AG20443 (cell line): ENCODE measurements around the gene CPB1.
A peak's percentile ranks its signal among the peaks of the same experiment; 100 is the strongest.
"Not testable (repeated sequence)": the region's sequence is repeated elsewhere in the genome, so short reads cannot be mapped to it uniquely, and the experiment has no call there.

Experiments
- DNase-seq: peaks from one replicate; pipeline ENCODE4 v3.0.0; 2012; ENCODE audit warnings: low spot score, mixed read lengths

CPB1 gene

DNA sequence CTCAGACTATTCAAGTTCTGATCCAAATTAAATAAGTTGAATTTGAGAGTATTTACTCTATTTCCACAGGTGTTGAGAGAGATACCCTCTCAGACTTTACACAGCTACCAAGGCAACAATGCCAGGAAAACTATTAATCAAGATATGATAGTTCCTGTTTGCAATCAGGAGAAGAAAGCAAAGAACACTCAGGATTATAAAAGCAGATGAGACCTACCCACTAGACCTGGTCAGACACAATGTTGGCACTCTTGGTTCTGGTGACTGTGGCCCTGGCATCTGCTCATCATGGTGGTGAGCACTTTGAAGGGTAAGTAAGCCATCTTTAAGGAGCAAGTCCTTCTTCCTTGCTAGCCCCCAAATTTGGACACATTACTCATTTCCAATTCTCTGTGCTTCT is at the start of gene CPB1:
Gene CPB1, plus strand, starts transcription at position 227 of the 400 bp plus-strand sequence. Its CDS starts 13 bp downstream, at position 240.
- DNase-seq: no peak

DNA sequence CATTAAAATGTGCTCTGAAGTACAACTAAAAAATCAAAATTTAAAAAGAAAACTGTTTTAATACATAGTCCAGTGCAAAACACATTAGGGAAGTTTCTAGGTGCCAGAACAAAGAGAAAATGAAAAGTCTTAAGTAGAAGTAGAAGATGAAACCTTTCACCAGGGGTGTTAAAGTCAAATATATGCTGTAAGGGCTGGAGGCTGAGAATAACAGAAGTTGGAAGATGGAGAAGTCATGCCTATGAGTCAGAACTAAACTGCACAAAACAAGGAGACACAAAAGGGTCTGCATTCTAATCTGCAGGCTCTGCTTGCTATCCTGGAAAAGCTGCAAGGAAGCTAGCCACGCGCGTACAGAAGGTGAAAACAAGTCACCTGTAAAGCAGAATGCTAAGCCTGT is 48.7 kb upstream of the CPB1 start:
- DNase-seq: no peak

DNA sequence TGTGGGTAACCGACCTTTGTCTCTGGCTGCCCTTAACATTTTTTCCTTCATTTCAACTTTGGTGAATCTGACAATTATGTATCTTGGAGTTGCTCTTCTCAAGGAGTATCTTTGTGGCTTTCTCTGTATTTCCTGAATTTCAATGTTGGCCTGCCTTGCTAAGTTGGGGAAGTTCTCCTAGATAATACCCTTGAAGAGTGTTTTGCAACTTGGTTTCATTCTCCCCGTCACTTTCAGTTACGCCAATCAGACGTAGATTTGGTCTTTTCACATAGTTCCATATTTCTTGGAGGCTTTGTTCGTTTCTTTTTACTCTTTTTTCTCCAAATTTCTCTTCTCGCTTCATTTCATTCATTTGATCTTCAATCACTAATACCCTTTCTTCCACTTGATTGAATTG is 42.6 kb upstream of the CPB1 start:
- DNase-seq: not testable (repeated sequence)

DNA sequence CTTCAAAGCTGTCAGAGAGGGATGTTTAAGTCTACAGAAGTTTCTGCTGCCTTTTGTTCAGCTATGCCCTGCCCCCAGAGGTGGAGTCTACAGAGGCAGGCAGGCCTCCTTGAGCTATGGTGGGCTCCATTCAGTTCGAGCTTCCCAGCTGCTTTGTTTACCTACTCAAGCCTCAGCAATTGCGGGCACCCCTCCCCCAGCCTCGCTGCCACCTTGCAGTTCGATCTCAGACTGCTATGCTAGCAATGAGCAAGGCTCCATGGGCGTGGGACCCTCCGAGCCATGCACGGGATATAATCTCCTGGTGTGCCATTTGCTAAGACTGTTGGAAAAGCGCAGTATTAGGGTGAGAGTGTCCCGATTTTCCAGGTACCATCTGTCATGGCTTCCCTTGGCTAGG is 41.5 kb upstream of the CPB1 start:
- DNase-seq: not testable (repeated sequence)

DNA sequence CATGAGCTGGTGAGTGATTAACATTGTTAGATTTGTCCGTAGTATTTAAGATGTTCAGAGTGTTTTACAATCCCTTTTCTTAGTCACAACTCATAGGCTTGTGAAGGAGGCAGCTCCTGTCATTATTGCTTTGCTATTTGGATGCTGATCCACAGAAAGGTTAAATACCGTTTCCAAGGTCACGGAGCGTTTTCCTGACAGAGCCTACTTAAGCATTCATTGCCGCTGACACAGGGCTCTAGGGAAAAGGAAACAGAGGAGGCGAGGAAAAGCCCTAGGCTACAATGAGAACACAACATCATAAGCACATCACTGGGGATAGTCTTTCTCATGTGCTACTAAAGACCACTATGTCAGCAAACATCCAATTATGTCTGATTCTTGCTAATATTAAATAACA is 38.5 kb upstream of the CPB1 start:
- DNase-seq: no peak

DNA sequence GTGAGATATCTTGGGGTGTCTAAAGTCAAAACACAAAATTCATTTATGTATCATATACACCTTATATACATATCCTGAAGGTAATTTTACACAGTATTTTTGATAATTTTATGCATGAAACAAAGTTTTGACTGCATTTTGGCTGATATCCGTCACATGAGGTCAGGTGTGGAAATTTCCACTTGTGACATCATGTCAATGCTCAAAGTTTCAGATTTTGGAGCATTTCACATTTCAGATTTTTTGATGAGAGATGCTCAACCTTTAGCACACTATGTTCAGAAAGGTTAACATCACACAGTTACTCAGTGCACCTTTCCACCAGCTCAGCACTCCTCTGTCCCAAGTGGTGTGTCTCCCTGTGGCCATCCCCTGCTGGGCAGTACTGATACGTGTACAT is 37.7 kb upstream of the CPB1 start:
- no peak for DNase-seq

DNA sequence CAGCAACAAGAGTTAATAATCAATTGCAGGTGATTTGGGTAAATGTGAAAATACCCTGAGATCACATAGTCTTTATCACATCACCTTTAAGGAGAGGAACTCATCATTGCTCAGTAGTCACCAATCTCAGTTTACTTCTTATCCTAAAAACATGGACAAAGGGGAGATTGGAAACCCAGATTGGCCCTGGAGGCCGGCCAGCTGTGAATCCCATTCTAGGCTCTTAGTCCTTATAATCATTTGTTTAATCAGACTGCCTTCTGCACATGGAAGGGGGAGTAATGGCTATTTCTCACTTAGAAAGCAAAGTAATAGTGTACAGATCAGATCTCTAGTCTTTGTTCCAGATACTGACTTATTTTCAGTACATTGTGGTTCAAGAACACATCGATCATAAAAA is 37.2 kb upstream of the CPB1 start:
- DNase-seq: no peak

DNA sequence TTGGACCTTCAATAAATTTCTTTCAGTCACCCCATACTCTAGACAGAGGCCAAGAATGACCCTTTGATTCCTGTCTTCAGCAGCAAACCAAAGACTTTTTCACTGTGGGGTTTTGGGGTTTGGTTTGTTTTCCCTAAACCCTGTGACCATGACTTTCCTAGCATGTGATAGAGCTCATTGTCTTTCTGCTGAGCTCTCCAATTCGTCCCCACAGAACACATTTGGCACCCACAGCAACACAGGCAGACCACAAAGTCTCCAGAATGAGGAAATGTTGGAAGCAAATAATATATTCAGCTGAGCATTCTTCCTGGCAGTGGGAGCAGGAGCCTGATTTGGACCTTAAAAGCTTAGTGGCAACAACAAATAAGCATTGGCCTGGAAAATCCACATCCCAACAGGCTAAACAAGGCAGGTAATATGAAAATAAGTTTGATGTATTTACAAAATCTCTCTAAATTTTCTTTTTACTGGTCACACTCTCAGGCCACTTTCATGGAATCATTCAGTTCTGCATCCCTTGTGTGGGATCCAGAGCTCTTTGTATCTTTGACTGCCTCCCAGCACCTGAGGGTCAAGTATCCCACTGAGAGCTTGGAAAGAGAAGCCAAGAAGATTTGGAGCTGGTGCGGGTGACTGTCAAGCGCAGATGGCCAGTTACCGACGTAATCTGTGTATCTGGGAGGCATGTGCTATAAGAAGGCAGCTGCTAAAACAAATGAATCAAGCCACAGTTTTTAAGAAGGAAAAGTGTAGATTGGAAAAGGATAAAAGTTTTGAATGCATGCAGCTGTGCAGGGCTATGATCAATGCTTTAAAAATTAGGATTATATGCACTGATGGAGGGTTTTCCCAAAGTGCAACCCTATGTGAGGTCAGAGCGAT is 36.5 kb upstream of the CPB1 start:
- DNase-seq: peak; percentile 26

DNA sequence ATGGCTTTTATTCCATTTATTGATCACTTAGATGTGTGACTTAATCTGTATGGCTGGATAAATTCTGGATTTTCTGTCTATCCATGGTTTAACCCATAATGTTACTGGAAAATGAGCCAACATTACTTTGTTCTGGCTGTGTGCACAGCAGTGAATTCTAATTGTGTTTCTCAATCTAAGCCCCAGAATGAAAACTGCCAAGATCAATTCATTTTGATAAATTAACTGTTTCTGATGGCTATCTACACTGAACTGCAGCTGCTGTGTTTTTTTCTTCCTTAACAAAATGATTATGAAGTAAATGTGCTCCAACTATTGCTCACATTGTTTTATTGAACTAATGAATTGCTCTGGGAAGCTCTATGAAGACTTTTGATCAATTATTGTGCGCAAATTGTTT is 35.7 kb upstream of the CPB1 start:
- DNase-seq: no peak

DNA sequence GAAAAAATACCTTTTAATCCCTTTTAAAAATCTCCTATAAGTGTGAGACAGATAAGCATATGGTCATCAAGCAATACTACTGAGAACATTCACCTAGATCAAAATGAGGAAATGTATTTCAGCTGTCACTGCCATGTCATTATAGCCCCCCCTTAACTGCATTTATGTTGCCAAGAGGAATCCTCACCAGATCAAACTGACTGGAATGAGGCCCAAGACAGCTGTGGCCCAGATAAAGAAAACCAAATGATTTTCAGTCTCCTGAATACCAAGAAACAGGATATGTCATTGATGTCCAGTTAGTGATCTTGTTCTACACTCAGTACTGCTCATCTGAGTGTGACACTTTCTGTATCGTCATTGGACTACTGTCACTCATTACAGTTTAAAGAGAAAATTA is 35.1 kb upstream of the CPB1 start:
- no peak for DNase-seq

DNA sequence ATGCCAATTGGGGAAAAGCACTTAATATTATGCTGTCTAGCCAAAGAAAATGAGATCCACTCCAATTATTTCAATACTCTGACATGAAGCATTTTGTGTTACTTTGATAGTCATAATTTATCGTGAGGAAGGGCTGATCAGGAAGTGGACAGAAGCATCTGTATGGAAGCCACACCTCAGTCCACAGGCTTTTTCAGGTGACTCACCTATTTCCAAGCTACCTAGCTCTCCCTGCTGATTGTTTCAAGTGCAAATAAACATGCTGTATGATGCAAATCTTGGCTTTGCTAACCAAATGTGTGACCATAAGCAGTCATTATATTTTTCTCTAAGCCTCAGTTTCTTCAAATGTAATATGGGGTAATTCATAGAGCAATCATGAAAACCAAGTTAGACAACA is 30.8 kb upstream of the CPB1 start:
- no peak for DNase-seq

DNA sequence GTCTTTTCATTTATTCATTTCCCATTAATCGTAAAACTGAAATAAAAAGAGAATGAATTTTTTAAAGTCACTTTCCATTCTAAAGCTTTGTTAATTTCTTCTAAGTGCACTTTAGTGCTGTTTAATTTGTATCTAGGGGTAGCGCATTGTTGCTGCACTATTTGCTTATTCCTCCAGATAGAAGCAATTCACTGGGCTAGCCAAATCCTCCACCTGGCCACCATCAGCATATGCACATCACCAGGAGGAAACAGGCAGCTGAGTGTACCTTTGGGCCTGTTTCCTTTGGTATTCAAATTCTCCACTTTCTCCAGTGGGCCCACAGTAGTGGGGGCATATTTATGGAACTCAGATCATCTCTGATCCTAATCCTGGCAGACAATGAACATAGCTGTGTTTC is 29.8 kb upstream of the CPB1 start:
- no peak for DNase-seq

DNA sequence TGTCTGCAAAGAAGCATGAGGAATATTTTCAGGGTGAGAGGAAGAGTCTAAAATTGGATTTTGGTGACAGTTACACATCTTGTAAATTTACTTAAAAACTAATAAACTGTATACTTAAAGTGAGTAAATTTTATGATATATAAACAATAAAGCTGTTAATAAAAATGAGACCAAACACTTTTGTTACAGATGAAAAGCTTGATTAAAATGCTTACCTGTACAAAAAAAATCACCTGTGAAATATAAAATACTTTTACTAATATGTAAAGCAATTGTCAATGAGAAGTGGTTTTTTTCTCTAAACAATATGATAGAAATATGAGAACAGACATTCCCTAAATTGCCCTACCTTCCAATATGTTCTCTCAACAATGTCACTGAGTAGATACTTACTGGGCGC is 27.2 kb upstream of the CPB1 start:
- no peak for DNase-seq

DNA sequence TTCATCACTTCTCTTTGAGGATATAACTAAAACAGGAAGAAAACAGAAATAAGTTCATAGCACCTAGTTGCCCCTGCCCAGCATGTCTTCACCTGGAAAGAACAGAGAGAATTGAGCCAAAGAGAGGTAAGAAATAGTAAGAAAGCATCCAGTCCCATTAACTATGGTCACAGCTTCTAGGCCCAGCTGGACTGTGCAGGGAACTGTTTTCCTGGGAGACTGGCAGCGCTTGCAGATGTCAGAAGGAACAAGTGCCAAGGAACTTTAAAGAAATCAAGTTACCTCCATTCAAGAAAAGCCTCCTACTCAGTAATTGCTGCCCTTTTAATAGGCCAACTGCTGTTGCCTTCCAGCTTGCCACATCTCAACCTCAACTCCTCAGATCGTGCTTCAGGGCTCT is 17.8 kb upstream of the CPB1 start:
- DNase-seq: no peak

DNA sequence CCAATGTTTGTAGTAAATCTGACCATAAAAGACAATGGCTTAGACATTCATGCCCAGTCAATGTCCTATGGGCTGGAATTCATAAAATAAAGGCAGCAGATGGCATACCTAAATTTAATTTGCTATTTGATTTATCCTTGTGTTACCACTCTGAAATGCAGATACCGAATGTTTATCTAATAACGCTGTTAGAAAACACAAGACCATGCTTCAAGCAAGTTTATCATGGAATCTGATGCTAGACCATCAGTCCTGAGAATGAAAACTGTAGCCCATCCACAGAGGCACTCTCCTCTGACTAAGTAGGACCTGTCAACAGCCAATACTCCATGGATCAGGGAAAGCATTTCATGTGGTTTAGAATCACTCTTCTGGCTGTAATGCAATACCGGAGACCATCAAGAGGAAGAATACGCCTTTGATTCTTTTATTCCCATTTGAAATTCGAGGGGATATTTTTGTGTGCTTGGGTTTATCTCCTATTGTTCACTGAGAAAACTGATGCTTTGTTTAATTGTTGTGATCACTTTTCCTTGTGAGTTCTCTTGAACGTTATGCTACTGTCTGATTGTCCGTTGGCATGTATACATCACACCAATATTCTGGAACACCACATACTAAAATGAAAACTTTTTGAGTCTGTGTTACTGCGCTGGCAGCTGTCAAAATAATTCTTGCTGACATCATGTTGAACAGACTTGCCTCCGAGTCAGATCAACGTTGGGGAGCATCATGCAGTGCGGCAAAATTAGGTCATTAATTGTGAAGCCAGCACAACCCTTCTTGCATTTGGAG is 12.1 kb upstream of the CPB1 start:
- no peak for DNase-seq

DNA sequence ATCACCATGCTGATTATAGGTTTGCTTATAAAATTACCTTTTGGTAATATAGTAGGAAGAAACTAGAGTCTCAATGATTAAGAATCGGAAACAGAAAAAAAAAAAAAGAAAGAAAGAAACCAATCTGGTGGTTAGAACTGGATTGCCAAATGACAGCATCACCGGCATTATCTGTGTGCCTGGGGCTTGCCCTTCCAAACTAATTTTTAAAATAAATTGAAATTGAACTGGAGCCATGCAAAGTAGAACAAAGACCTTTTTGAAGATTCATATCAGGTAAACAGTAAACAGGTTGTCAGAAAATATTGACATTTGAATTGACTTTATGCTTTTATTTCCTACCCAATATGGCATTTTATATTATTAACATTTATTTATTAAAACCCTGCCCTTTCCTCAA is 11.2 kb upstream of the CPB1 start:
- DNase-seq: no peak

DNA sequence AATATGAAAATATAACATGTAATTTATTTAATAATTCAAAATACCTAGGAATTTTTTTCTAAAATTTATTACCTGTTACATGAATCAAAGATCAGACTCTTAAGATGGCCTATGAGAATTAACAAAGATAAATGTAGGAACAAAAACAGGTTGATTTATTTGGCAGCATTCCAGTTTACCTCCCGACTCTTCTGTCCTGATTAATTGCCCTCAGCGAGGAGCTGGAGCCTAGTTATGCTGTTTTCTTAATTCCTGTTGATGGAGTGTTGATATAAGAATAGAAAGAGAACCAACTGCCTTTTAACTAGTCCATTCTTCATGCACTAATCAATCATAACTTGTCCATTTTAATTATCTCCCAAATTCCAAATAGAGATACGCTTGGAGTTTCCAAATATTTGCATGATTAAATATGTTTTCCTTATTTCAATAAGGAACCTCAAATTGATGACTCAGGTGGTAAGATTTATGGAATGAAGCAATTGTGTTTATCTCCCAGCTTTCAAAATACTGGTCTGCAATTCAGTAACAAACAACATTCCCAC is 10.6 kb upstream of the CPB1 start:
- no peak for DNase-seq

DNA sequence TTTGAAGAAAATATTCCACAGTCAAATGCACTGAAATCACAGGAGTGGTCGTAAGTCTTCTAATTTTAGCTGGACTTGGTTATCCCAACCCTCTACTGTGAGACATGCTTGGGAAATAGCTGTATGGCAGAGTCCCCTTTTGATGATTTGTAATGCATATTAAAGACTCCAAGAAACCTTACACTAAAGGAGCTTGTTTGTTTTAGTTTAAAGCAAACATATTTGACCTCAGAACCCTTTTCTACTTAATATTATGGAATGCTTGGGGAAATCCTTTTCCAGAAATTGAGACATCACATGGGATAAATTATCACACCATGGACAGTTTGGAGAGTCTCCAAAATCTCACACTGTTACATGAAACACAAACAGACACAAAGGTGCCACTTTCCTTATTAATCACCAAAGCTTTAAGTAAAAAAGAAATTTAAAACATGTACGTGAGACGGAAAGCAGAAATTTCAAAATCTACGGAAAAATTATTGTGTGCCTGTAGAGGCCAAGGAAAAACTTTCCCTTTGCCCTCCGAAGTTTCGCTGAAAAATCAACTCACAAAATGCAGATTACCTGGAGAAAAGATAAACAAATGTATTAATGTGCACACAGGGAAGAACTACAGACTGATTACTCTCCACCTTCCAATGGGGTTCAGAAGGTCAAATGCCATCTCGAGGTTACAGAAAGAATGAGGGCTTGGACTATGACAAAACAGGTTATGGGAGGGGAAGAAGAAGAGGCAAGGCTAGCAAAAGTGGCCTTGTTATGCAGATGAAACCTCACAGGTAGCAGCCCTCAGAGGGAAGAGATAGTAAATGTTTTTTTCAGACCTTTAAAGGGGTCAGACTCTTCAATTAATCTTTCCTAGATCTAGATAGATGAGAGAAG is 7.0 kb upstream of the CPB1 start:
- no peak for DNase-seq

DNA sequence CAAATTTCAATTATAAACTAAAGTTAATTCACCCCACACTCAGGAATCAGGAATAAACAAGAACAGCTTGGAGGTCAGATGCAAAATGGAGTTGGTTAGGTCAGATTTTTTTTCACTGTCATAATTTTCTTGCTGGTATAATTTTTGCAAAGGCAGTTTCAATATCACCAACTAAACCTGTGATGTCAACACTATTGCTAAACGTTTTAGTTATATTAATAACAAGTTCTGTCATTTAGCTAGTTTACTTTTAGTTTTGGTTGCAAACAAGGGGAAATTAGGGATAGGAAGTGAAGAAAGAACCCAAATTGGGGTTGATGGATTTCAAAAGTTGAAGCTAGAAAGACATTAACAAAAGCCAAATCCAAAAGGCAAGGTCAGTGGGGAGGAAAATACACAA is 4.6 kb upstream of the CPB1 start:
- DNase-seq: no peak

DNA sequence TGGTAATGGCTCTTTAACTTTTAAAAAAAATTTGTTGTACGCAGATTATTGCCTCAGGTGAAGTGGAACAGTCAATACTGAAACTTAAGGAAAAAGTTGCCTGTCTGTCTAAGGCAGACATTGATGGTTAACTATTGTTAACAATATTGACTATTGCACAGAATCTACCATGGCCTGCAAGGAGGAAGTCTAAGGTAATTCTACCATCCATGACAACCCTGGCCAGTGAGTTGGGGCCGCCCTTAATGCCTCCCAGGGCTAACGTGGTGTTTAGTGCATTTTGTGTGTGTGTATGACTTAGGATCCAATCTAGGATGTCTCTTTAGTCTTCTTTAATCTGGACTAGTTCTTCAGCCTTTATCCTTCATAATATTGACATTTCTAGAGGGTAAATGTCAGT is 2.1 kb upstream of the CPB1 start:
- no peak for DNase-seq

DNA sequence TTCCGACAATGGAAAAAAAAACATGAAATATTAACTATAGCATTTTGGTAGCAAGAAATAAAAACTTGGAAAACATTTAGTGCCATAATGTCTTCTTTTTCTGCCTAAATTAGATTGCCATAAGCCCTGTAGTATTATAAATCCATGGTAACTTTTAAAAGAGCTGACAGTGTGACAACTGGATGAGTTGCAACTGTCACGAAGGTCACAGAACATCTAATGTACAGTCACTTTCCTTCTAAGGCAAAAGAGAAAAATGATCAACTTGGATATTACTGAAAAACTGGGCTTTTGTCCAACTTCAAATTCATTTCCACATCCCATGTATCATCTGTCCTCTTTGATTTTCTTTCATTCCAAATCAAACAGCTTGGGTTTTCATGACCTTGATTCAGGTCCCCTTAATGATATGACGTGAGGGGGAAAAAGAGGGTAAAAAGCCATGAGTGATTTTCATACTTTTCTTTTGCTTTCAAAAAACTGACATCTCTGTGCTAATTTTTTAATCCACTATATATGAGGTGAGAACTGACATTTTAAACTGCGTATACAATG is 602 bp downstream of the CPB1 start:
- no peak for DNase-seq

DNA sequence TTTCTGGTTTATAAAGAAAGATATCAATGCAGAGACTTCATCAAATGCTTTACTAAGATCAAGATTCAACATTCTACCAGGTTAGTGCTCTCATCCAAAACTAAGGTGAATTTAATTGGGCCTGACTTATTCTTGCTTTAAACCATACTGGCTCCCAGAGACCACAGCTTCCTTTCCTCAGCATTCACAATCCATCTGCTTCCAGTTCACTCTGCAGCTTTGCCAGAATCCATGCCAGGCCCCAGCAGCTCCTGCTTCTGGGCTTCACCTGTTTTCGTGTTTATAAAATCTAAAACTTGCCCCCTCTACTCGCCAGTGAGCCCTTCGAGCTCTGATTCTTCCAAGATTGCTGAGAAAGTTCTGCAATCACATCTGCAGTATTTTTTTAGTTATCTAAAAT is 2.3 kb downstream of the CPB1 start:
- no peak for DNase-seq
